Nephron (organoid): ENCODE data around the gene GSTM4.

Source experiments
- H3K27ac Mint-ChIP-seq, 3 experiments: 2 replicates each; pipeline ENCODE4 v1.8.0; 2020; ENCODE audit warnings: mixed read lengths in 3 of 3, mild to moderate bottlenecking in 2 of 3, moderate library complexity in 1 of 3
- H3K27me3 Mint-ChIP-seq: 2 replicates; pipeline ENCODE4 v1.8.0; 2021; ENCODE audit warnings: low read depth, mild to moderate bottlenecking, moderate library complexity, mixed read lengths
- H3K36me3 Mint-ChIP-seq: 2 replicates; pipeline ENCODE4 v1.8.0; 2020; ENCODE audit warnings: low read depth, mixed read lengths
- H3K4me1 Mint-ChIP-seq: 2 replicates; pipeline ENCODE4 v1.8.0; 2020; ENCODE audit warnings: mixed read lengths
- H3K4me3 Mint-ChIP-seq, 3 experiments: 2 replicates each; pipeline ENCODE4 v1.8.0; 2020; ENCODE audit warnings: mild to moderate bottlenecking in 3 of 3, mixed read lengths in 3 of 3, moderate library complexity in 2 of 3
- H3K9me3 Mint-ChIP-seq: 2 replicates; pipeline ENCODE4 v1.8.0; 2020; ENCODE audit warnings: mixed read lengths
- TF ChIP-seq, protein P1 (sequence below), 3 experiments: fragments of 200-600 bp; sonication (generic); IDR thresholded peaks; one replicate each; pipeline ENCODE4 v1.5.0; 2021; ENCODE audit warnings: antibody characterized with exemption in 3 of 3; ENCODE audit not compliant: unreplicated experiment in 3 of 3

GSTM4 gene

DNA sequence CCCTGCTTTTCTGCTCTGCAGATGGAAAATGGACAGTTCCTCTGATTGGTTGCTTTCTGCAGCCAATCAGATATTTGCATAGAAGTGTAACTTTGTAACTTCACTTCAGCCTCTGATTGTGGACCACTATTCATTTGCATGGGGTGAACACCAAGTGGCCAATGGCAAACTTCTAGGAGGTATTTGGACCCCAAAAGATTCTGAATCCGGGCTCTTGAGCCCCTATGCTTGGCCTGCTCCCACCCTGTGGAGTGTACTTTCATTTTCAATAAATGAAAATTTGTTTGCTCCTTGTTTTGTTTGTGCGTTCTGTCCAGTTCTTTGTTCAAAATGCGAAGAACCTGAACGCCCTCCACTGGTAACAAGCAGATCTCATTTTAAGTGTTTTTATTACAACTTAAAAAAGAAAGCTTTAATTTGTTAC, 6.4 kb upstream of the GSTM4 start:
- peak overlapping the region in 2 of 3 experiments; percentile 46 to 68 for H3K4me3 Mint-ChIP-seq
- no peaks in the 10 kb centered on the region for H3K36me3 Mint-ChIP-seq
- H3K27me3 Mint-ChIP-seq = peaks cover 26% of the 10 kb centered on the region
- peak overlapping the region in 2 of 3 experiments; percentile 71 to 75 for H3K27ac Mint-ChIP-seq
- H3K9me3 Mint-ChIP-seq = peaks cover 3% of the 10 kb centered on the region
- H3K4me1 Mint-ChIP-seq = peaks cover 23% of the 10 kb centered on the region
- TF ChIP-seq, protein P1, sequence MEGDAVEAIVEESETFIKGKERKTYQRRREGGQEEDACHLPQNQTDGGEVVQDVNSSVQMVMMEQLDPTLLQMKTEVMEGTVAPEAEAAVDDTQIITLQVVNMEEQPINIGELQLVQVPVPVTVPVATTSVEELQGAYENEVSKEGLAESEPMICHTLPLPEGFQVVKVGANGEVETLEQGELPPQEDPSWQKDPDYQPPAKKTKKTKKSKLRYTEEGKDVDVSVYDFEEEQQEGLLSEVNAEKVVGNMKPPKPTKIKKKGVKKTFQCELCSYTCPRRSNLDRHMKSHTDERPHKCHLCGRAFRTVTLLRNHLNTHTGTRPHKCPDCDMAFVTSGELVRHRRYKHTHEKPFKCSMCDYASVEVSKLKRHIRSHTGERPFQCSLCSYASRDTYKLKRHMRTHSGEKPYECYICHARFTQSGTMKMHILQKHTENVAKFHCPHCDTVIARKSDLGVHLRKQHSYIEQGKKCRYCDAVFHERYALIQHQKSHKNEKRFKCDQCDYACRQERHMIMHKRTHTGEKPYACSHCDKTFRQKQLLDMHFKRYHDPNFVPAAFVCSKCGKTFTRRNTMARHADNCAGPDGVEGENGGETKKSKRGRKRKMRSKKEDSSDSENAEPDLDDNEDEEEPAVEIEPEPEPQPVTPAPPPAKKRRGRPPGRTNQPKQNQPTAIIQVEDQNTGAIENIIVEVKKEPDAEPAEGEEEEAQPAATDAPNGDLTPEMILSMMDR (IDR thresholded peaks at IDR 0.05; ENCODE audit: unreplicated experiment in 3 of 3) = peak; percentile 14 to 29 (median 28)

DNA sequence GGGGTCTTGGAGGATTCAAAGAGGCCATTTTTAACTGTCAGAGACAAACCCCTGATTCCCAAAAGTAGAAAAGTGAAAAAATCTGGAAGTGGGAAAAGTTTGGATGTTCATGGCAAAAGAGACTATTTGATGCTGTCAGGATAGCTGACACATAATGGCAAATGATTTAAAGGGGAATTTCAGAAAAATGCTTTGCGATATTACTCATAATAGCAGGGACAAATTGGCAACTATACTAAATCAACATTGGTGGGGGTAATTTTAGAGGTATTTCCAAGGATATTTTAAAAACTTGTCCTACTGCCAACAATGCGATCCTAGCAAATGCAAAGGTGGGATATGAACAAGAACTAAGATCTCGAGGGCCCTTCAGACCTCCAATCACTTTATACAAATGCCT, 5.3 kb upstream of the GSTM4 start:
- H3K4me3 Mint-ChIP-seq = no peak overlapping the region
- H3K27me3 Mint-ChIP-seq = peaks cover 25% of the 10 kb centered on the region
- H3K9me3 Mint-ChIP-seq = no peaks in the 10 kb centered on the region
- TF ChIP-seq, protein P1 (IDR thresholded peaks at IDR 0.05; ENCODE audit: unreplicated experiment in 3 of 3) = no peak
- no peak overlapping the region for H3K27ac Mint-ChIP-seq
- no peaks in the 10 kb centered on the region for H3K36me3 Mint-ChIP-seq
- H3K4me1 Mint-ChIP-seq = peaks cover 28% of the 10 kb centered on the region

DNA sequence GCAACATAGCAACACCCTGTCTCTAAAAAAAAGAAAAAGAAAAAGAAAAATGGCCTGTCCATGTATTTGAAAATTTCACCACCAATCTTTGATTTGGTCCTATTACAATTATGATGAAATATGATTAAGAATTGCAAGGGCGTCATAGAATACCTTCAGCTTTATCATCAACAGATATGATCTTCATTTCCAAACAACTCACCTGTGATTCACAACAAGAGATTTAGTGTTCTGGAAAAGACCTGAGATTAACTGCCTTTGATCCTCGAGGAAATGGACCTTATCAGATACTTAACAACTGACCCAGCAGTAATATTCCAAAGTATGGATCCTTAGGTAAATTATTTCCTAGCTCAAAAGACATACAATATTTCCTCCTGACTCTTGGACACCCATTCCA, 3.5 kb upstream of the GSTM4 start:
- TF ChIP-seq, protein P1 (IDR thresholded peaks at IDR 0.05; ENCODE audit: unreplicated experiment in 3 of 3) = no peak

DNA sequence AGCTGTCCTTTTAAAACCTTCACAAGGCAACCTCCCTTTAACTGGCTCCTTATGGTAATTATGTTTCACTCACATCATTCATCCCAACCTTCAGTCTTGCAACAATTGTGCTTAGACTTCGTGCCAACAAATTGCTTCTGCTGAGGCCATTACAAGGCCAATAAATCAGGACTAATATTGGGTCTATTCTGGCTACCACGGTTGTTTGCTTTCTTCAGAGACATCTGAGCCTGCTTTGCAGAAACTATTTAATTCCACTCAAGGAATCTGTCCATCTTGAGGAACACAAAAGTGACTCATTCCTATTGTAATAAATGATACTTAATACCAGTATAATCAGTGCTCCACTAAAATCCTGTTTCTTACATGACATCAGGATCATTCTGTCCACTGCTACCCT, 2.6 kb upstream of the GSTM4 start:
- no peaks in the 10 kb centered on the region for H3K36me3 Mint-ChIP-seq
- H3K27ac Mint-ChIP-seq = peak overlapping the region in 1 of 3 experiments; percentile 22
- peak overlapping the region; percentile 61 to 77 (median 70) for H3K4me3 Mint-ChIP-seq
- H3K27me3 Mint-ChIP-seq = peaks cover 25% of the 10 kb centered on the region
- H3K9me3 Mint-ChIP-seq = no peaks in the 10 kb centered on the region
- TF ChIP-seq, protein P1 (IDR thresholded peaks at IDR 0.05; ENCODE audit: unreplicated experiment in 3 of 3) = no peak
- peaks cover 33% of the 10 kb centered on the region for H3K4me1 Mint-ChIP-seq

More for the DNA sequence above, 3.5 kb upstream of the GSTM4 start:
- H3K4me3 Mint-ChIP-seq = peak overlapping the region in 1 of 3 experiments; percentile 19
- peaks cover 25% of the 10 kb centered on the region for H3K27me3 Mint-ChIP-seq
- no peak overlapping the region for H3K27ac Mint-ChIP-seq
- no peaks in the 10 kb centered on the region for H3K36me3 Mint-ChIP-seq
- H3K9me3 Mint-ChIP-seq = no peaks in the 10 kb centered on the region
- peaks cover 33% of the 10 kb centered on the region for H3K4me1 Mint-ChIP-seq

DNA sequence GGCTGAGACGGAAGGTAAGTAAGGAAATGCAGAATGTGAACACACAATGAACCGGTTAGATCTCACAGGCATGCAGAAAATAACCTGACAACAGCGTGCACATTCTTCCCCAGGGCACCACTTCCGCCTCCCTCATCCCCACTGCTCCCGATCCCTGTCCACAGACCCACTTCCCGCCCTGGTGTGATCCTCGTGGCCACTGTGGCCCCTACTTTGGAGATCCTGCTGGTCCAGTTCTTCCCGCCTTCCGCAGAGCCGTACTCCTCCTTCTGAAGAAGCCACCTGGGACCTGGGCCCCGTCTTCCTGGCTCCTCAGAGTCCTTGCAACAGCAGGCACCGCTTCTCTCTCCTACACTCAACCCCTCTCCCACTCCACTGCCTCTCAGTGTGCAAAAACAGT, 1.4 kb upstream of the GSTM4 start:
- Mint-ChIP-seq H3K27ac (peak overlapping the region in 1 of 3 experiments; percentile 17), H3K4me1 (peaks cover 34% of the 10 kb centered on the region), H3K27me3 (peaks cover 25% of the 10 kb centered on the region), H3K36me3 (peaks cover 4% of the 10 kb centered on the region), H3K9me3 (no peaks in the 10 kb centered on the region), H3K4me3 (peak overlapping the region; percentile 67 to 95 (median 71))
- TF ChIP-seq, protein P1 (IDR thresholded peaks at IDR 0.05; ENCODE audit: unreplicated experiment in 3 of 3) = no peak

DNA sequence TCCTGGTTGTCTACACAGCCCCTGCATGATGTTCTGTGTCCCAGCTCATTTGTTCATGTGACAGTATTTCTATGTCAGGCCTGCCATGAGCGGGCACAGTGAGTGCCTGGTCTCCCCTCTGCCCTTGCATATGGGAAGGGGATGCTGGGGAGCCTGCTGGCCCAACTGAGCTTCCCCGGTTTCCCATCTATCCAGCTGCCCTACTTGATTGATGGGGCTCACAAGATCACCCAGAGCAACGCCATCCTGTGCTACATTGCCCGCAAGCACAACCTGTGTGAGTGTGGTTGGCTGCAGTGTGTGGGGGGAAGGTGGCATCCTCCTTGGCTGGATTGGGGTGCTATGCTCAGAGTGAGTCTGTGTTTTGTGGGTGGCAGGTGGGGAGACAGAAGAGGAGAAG, 1.5 kb downstream of the GSTM4 start:
- peaks cover 17% of the 10 kb centered on the region for H3K36me3 Mint-ChIP-seq
- peaks cover 14% of the 10 kb centered on the region for H3K27me3 Mint-ChIP-seq
- peak overlapping the region; percentile 78 to 94 (median 82) for H3K4me3 Mint-ChIP-seq
- H3K9me3 Mint-ChIP-seq = no peaks in the 10 kb centered on the region
- peaks cover 42% of the 10 kb centered on the region for H3K4me1 Mint-ChIP-seq
- TF ChIP-seq, protein P1 (IDR thresholded peaks at IDR 0.05; ENCODE audit: unreplicated experiment in 3 of 3) = no peak
- no peak overlapping the region for H3K27ac Mint-ChIP-seq
